Measurements from ENCODE around the gene PLEKHB2.
"Not testable (repeated sequence)": the region's sequence is repeated elsewhere in the genome, so short reads cannot be mapped to it uniquely, and the experiment has no call there.

The PLEKHB2 gene

GRCh38 chr2:131093696-131094462, 11.3 kb upstream of the PLEKHB2 start:
- no peak for DNase-seq (ENCODE audit: low read depth)

DNA sequence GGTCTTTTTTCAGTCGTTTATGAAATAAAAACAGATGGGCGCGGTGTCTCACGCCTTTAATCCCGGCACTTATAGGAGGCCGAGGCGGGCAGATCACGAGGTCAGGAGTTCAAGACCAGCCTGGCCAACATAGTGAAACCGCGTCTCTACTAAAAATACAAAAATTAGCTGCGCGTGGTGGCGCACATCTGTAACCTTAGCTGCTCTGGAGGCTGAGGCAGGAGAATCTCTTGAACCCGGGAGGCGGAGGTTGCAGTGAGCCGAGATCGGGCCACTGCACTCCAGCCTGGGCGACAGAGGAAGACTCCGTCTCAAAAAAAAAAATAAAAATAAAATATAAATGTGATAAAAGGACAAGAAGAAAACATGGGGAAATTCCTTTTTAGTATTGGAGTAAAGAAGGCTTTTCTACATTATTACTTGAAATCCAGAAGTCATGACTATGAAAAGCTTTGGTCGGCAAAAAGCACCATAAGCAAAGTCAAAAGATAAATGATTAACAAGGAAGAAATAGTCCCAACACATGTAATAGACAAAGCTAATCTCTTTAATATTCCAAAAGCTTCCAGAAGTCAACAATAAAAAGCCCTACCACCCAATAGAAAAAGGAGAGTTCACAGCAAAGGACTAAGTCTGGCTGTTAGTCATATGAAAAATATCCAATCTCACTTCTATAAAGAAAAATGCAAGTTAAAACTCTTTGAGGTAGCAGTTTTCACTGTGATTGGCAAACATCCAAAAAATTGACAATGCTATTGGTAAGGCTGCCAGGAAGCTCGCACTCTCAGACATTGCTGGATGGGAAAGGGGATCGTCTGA, 10.5 kb upstream of the PLEKHB2 start:
- no peak for DNase-seq (ENCODE audit: low read depth)

- DNase-seq (ENCODE audit: low read depth), result no peak
These were observed 2.0 kb upstream of the PLEKHB2 start for GRCh38 chr2:131103165-131103564.

DNA sequence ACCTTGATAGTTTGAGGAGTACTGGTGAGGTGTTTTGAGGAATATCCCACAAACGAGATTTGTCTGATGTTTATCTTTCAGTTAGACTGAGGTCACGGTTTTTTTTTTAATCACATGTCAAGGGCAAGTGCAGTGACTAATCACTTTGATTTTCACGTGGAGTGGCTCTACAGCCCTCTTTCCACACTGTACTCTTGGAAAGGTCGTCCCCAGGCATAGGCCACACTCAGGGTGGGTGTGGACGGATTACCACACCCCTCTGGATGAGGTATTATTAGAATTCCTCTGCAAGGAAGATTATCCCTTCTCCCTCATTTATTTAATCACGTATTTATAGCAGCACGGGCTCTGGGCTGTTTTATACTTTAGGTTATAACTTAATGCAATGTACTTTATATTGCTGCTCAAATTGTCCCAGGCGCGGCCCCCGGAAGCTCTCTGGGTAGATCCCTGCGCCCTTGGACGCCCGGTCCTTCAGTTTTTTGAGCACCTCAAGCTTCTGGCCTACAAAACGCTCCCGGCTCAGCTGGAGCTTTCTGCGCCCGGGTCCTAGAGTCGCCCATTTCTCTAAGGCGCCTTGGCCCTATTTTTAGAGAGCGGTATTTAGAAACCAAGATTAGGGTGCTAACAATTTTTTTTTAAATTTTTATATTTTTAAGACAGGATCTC, 515 bp upstream of the PLEKHB2 start:
- peak; percentile 50 for DNase-seq (ENCODE audit: low read depth)

DNA sequence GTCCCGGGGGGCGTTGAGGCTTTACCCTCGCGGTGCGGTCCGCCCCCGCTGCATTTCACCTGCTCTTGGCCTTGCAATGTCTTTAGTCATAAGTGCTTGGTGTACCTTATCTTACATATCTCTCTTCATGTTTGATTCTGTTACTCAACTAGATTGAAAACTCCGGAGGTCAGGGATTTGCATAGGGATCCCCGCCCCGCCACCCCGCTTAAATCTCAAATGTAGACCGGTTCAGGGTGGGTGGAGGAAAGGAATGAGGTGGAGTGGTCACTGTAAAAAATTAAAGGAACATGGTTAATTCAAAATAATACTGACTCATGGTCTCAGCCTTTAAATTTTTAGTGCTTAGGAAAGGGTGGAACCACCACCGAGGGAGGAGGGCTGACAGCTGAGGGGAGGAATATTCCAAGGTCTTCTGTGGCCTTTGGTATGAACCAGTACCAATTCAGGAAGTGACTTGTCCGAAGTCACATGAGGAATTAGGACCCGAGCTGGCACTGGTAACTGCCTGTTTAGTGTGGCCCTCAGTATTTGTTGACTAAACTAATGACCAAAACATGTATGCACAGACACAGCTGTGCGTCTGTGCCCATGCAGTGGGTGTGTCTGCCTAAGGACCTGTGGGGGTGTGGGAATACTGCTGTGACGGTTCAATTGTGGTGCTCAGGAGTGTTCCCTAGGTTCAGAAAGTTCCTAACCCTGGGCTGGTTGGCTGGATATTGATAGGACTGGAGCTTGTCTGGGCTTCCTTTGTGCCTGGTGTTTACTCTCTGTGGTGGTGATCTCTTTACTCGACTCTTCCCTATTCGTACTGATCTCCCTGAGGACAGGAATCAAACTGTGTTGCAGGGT, 1.0 kb downstream of the PLEKHB2 start:
- peak; percentile 45 for DNase-seq (ENCODE audit: low read depth)

DNA sequence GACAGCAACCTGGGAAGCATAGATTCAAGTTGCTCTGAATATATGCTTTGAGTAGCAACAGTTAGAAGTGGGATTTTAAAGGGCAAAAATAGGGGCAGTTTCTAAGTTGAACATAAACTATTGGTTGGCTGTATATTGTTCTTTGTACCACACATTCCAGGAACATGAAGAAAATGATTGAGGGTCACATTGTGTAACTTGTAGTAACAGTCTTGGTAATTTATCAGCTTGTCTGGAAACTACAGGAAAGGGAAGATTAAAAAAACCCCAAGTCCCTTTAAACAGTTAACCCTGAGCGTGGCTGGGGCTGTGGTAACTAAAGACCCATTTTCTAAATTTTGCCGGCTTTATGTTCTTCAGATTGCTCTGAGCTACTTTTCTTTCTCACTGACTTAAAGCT, 7.4 kb downstream of the PLEKHB2 start:
- no peak for DNase-seq (ENCODE audit: low read depth)

DNA sequence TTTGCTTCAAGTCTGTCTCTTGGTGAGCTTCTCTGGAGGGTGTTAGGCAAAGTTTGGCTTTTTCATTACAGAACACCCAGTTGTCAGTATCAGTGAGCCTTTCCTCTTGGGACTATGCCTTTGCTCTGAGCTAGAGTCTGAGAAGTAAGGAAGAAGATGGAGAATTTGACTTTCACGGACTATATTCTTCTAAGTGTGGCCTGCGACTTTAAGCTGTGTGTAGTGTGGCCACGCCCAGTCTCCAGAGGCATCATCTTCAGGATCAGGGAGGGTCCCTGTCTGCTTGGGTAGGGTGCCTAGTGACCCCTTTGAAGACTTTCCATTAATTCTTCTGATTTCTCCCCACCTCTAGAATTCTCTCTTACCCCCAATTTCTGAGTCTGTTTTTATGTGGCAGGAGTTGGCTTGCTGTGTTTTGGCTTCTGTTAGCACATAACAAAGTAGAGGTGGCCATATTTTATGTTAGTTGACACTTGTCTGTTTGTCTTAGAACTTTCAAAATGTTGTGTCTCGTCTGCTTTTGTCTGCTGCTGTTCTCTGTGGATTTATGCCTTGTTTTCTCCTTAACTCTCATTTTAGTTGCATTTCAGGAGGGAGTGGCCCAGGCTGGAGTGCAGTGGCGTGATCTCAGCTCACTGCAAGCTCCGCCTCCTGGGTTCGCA, 8.6 kb downstream of the PLEKHB2 start:
- DNase-seq (ENCODE audit: low read depth), result no peak

DNA sequence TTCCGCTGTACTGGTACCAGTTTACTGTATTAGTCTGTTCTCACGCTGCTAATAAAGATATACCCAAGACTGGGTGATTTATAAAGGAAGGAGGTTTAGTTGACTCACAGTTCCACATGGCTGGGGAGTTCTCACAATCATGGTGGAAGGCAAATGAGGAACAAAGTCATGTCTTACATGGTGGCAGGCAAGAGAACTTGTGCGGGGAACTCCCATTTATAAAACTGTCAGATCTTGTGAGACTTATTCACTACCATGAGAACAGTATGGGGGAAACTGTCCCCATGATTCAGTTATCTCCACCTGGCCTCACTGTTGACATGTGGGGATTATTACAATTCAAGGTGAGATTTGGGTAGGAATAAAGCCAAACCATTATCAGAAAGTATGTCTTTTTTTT, 9.8 kb downstream of the PLEKHB2 start:
- DNase-seq (ENCODE audit: low read depth), result not testable (repeated sequence)

GRCh38 chr2:131115752-131116151, 10.6 kb downstream of the PLEKHB2 start:
- DNase-seq (ENCODE audit: low read depth), result no peak

DNA sequence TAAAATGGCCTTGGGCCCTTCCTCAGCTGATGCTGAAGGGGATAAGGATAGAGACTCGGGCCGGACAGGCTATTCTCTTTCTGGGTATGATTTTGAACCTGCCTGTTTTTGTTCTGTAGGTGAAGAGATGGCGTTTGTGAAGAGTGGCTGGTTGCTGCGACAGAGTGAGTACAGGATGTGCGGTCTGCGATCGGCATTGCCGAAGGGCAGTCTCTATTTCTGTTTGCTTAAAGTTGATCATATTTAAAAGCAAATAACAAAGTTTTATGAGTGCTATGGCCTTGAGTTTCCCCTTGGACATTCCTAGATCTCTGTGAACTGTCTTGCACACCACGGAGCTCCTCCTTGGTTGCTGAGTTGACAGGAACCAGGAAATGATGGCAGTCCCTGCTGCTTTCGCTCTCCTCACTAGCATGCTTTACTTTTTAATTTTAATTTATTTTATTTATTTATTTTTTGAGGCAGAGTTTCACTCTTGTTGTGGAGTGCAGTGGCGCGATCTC, 15.7 kb downstream of the PLEKHB2 start:
- no peak for DNase-seq (ENCODE audit: low read depth)

DNA sequence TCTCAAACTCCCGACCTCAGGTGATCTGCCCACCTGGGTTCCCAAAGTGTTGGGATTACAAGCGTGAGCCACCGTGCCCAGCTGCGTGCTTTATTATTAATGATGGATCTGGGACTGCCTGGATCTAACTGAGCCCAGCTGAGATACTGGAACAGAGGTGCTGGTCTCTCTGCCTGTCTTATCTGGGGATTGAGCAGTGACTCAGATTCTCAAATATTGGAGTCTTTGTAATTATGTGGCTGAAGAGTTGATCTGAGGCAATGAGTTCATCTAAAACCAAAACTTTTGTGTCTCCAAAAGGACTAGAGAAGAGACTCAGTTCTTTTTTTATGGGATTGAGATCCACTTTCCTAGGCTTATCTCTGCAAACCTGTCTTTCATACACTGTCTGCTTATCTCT, 16.3 kb downstream of the PLEKHB2 start:
- no peak for DNase-seq (ENCODE audit: low read depth)

DNA sequence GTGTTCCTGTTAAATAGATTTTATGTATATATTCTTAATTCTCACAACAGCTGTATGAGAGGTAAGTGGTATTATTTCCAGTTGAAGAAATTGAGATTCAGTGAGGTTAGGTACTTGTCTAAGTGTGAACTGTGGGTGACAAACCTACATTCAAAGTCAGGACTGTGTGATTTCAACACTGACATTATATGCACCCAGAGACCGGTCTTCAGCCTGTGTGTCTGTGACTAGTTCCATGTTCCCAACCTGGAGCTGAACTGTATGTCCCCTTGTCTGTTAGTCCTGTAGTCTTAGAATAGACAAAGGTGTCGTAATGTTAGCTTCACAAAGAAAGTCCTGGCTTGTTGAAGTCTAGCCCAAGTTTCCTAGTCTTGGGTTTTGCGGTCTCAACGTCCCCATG, 17.4 kb downstream of the PLEKHB2 start:
- no peak for DNase-seq (ENCODE audit: low read depth)

GRCh38 chr2:131123192-131123591, 18.1 kb downstream of the PLEKHB2 start:
- no peak for DNase-seq (ENCODE audit: low read depth)

GRCh38 chr2:131125195-131125757, 20.1 kb downstream of the PLEKHB2 start:
- no peak for DNase-seq (ENCODE audit: low read depth)

DNA sequence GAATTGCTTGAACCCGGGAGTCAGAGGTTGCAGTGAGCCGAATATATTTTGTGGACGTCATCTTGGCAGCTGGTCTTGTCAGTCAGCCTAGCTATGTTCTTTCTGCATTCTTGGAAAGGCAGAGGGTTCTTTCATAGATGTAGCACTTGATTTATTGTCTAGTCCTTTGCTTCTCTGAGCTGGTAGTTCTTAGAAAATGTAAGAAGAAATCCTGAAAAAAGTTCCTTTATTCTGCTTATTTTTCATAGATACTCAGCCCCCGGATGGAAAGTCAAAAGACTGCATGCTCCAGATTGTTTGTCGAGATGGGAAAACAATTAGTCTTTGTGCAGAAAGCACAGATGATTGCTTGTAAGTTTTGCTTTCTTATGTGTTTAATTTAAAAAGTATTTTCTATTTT, 21.3 kb downstream of the PLEKHB2 start:
- DNase-seq (ENCODE audit: low read depth), result no peak

- DNase-seq (ENCODE audit: low read depth), result no peak
These were observed 21.9 kb downstream of the PLEKHB2 start for GRCh38 chr2:131127076-131127475.

DNA sequence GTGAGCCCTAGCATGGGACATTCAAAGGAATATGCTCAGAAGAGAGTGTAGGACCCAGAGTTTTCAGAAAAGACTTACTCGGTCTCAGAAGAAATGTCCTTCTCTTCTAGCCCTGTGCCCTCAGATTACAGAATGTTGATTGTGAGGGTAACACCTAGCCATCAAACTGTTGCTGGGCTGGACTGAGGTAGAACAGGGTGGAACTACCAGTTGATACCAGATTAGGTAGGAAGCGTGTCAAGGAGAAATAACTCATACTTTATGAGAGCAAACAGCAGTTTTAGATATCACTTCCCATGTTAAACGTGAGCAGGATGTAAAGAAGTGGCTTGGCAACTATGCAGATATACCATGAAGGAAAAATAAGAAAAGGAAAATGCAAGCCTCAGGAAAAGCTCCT, 22.8 kb downstream of the PLEKHB2 start:
- DNase-seq (ENCODE audit: low read depth), result no peak

GRCh38 chr2:131130298-131130596, 25.1 kb downstream of the PLEKHB2 start:
- no peak for DNase-seq (ENCODE audit: low read depth)

DNA sequence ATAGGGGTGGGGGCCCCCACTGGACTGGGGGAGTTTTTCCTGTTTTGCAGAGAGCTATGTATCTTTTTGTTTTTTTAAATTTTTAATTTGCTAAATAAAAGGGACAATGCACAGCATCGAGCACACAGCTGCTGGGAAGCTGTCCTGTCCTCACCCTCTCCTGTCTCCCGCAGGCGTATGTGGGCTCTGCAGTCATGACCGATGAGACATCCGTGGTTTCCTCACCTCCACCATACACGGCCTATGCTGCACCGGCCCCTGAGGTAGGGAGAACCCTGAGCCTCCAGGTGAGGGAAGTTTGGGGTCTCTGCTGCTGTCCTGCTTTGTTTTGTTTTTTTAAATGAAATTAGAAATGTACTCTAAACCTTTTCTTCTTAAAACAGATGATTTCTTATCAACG, 27.6 kb downstream of the PLEKHB2 start:
- no peak for DNase-seq (ENCODE audit: low read depth)

DNA sequence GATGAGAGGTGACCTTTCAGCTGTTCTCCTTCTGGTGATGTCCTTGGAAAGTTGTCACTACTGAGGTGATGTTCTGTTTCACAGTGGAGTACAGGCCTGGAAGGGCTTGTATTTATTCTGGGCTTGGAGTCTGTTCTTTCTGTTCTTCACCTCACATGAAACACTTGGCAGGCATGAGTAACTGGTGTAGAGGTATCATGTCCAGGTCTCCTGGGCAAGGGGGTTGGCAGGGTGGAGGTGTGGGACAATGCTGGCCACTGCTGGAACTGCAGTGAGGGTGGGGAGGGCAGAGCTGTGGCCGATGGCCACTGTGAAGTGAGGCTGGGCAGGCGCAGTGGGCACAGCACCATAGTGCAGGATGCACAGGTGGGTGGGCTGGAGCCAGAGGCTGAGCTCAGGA, 35.4 kb downstream of the PLEKHB2 start:
- no peak for DNase-seq (ENCODE audit: low read depth)

- DNase-seq (ENCODE audit: low read depth), result no peak
These were observed 37.7 kb downstream of the PLEKHB2 start for GRCh38 chr2:131142849-131143248.
